ENCODE results near the gene MTMR10.

Gene MTMR10

DNA sequence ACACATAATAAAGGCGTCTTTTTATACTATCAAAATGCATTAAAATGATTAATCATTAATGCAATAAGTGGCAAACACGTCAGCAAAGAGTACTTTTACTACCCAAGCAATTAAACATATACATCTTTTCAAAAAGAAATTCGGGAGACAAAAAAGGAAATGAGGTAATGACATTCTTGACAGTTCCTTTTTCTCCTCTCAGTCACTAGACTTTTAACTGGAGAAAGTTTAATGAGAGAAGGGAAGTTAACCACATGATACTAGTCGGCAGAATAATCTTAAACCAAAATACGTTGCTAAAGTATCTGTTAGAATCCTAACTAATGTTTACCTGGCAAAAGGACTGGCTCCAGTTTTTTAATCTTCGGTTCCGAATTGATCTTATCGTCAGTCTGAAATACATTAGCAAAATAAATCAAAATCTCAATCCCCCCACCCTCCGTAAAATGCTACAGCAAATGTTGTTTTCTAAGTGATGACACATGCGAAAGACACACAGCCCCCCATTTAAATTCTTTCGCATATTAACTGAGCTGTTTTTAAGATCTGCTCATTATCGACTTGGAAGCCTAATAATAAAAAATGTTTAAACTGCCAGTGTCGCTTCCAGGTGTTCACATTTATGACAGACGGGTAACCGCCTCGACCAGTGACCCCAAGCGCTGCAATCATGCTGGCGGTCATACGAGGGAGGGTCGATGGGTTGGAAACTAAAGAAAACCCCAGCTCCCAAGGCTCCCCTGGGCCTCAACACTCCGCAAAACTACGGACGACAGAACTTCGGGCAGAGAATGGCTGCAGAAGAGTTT is 778 bp downstream of the MTMR10 start:
- peak overlapping the region; percentile 97 to 99 (median 98) for H3K27ac Mint-ChIP-seq
- no peaks in the 10 kb centered on the region for H3K27me3 Mint-ChIP-seq (ENCODE audit: low read depth)
- TF ChIP-seq, protein P1, sequence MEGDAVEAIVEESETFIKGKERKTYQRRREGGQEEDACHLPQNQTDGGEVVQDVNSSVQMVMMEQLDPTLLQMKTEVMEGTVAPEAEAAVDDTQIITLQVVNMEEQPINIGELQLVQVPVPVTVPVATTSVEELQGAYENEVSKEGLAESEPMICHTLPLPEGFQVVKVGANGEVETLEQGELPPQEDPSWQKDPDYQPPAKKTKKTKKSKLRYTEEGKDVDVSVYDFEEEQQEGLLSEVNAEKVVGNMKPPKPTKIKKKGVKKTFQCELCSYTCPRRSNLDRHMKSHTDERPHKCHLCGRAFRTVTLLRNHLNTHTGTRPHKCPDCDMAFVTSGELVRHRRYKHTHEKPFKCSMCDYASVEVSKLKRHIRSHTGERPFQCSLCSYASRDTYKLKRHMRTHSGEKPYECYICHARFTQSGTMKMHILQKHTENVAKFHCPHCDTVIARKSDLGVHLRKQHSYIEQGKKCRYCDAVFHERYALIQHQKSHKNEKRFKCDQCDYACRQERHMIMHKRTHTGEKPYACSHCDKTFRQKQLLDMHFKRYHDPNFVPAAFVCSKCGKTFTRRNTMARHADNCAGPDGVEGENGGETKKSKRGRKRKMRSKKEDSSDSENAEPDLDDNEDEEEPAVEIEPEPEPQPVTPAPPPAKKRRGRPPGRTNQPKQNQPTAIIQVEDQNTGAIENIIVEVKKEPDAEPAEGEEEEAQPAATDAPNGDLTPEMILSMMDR (IDR thresholded peaks at IDR 0.05; ENCODE audit: unreplicated experiment in 3 of 3): no peak
- peaks cover 12% of the 10 kb centered on the region for H3K36me3 Mint-ChIP-seq (ENCODE audit: low read depth)
- peaks cover 24% of the 10 kb centered on the region for H3K4me1 Mint-ChIP-seq
- peaks cover 3% of the 10 kb centered on the region for H3K9me3 Mint-ChIP-seq
- H3K4me3 Mint-ChIP-seq: peak overlapping the region; percentile 95 to 99 (median 98)

DNA sequence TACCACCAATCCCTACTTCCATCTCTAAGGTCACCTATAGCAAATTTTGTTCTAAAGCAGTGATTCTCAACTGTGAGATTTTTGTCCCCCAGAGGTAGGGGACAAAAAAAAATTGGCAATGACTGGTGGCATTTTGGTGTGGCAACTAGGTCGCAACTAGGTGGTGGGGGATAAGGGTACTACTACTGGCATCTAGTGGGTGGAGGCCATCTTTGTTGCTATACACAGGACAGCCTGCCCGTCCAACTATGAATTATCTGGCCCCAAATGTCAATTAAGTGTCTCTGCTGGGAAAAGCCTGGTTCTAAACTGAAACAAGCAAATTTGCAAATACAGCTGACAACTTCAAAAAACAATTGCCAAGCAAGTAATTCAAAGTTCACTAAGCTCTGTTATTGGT is 1.4 kb downstream of the MTMR10 start:
- Mint-ChIP-seq H3K4me1 (peaks cover 28% of the 10 kb centered on the region), H3K27ac (peak overlapping the region; percentile 97 to 99 (median 98)), H3K4me3 (peak overlapping the region; percentile 95 to 99 (median 98)), H3K27me3 (ENCODE audit: low read depth) (no peaks in the 10 kb centered on the region), H3K36me3 (ENCODE audit: low read depth) (peaks cover 13% of the 10 kb centered on the region), H3K9me3 (peaks cover 3% of the 10 kb centered on the region)
- TF ChIP-seq, protein P1 (IDR thresholded peaks at IDR 0.05; ENCODE audit: unreplicated experiment in 3 of 3): no peak

DNA sequence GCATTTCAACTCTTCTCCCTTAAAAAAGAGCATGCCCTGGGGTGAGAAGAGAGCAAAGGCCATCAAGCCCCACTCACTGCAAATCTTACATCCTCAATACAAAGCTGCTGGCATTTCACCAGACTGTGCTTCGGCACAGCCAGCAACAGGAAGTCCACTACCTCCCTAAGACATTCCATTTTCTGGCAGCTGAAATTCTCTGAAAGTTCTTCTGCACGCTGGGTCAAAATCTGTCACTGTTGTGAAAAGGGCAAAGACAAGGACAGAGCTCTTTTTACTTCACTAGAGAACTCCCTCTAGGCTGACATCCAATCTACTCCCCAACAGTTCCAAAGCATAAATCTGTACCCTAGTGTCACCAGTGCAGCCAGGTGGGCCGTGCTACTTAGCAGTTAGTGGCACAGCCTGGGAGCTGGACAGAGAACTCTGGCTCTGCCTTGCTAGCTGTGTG is 6.3 kb downstream of the MTMR10 start:
- peaks cover 32% of the 10 kb centered on the region for H3K36me3 Mint-ChIP-seq (ENCODE audit: low read depth)
- peak overlapping the region in 1 of 3 experiments; percentile 8 for H3K27ac Mint-ChIP-seq
- H3K4me1 Mint-ChIP-seq: peaks cover 30% of the 10 kb centered on the region
- no peaks in the 10 kb centered on the region for H3K27me3 Mint-ChIP-seq (ENCODE audit: low read depth)
- H3K9me3 Mint-ChIP-seq: no peaks in the 10 kb centered on the region
- no peak overlapping the region for H3K4me3 Mint-ChIP-seq
- TF ChIP-seq, protein P1 (IDR thresholded peaks at IDR 0.05; ENCODE audit: unreplicated experiment in 3 of 3): no peak

DNA sequence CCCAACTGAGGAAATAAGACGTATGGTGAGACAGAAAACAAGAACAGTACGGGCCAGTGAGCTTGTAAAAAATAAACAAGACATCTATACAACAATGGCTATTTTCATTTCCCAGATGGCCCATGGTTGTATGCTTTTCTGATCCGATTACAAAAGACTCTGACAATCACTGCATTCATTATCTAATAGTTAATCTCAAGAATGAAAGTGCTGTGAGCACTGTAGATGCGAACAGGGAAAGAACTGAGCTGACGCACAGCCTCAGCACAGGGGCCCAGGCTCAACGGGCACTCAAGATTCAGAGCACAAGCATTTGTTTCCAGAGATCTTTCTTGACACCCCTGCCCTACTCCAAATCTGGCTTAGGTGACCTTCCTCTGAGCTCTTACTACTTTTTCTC is 6.9 kb downstream of the MTMR10 start:
- H3K9me3 Mint-ChIP-seq: no peaks in the 10 kb centered on the region
- no peaks in the 10 kb centered on the region for H3K27me3 Mint-ChIP-seq (ENCODE audit: low read depth)
- H3K27ac Mint-ChIP-seq: peak overlapping the region in 1 of 3 experiments; percentile 8
- no peak overlapping the region for H3K4me3 Mint-ChIP-seq
- H3K4me1 Mint-ChIP-seq: peaks cover 26% of the 10 kb centered on the region
- H3K36me3 Mint-ChIP-seq (ENCODE audit: low read depth): peaks cover 38% of the 10 kb centered on the region
- TF ChIP-seq, protein P1 (IDR thresholded peaks at IDR 0.05; ENCODE audit: unreplicated experiment in 3 of 3): no peak

DNA sequence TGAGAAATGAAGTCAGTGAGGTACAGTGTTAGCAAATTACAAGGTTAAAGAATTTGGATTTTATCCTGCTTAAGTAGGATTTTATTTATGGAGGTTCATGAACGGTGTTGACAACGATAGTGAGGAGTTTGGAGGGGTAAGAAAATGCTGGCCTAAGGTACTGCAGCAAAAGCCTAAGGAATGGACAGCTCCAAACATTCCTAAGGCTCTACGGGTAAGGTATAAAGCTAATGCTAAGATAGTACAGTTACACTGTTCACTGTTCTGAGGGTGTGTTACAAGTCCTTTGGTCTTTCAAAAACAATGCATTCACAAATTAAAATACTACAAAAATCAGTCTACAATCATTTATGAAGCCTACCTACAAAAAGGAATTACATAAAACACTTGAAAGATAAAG is 7.3 kb downstream of the MTMR10 start:
- Mint-ChIP-seq H3K4me1 (peaks cover 26% of the 10 kb centered on the region), H3K27ac (no peak overlapping the region), H3K27me3 (ENCODE audit: low read depth) (no peaks in the 10 kb centered on the region), H3K9me3 (no peaks in the 10 kb centered on the region), H3K4me3 (no peak overlapping the region), H3K36me3 (ENCODE audit: low read depth) (peaks cover 40% of the 10 kb centered on the region)
- TF ChIP-seq, protein P1 (IDR thresholded peaks at IDR 0.05; ENCODE audit: unreplicated experiment in 3 of 3): no peak

- H3K9me3 Mint-ChIP-seq: no peaks in the 10 kb centered on the region
- H3K4me3 Mint-ChIP-seq: no peak overlapping the region
- TF ChIP-seq, protein P1 (IDR thresholded peaks at IDR 0.05; ENCODE audit: unreplicated experiment in 3 of 3): no peak
- H3K4me1 Mint-ChIP-seq: peaks cover 6% of the 10 kb centered on the region
- peaks cover 29% of the 10 kb centered on the region for H3K36me3 Mint-ChIP-seq (ENCODE audit: low read depth)
- H3K27me3 Mint-ChIP-seq (ENCODE audit: low read depth): no peaks in the 10 kb centered on the region
- no peak overlapping the region for H3K27ac Mint-ChIP-seq
Measured at GRCh38 chr15:30979457-30979856, 12.0 kb downstream of the MTMR10 start.
